Calu3 (cell line): ENCODE data around the gene SHC2. TPM values are rescaled to one million over a fixed set of nuclear protein-coding genes. Genes with fewer than 3 reads are reported as not detected.

ENCODE experiments used
- BruUV-seq: library from RNA; stranded (reverse); fragments of 400-500 nt; replicated peaks from 2 replicates; lab custom pipeline; 2021; lab: Mats Ljungman, UMichigan
- CTCF ChIA-PET: fragments of 300-600 bp; sonication (Branson Sonifier 250); formaldehyde crosslinking; loops from one replicate; lab custom pipeline; 2022; ENCODE audit warnings: antibody characterized with exemption; lab: Charles Lee
- DNase-seq: peaks from one replicate; pipeline ENCODE4 v3.0.0; 2022
- H3K27ac Mint-ChIP-seq: one replicate; pipeline ENCODE4 v1.8.0; 2022; ENCODE audit warnings: mixed read lengths; ENCODE audit not compliant: unreplicated experiment
- H3K27me3 Mint-ChIP-seq: one replicate; pipeline ENCODE4 v1.8.0; 2022; ENCODE audit warnings: mixed read lengths; ENCODE audit not compliant: unreplicated experiment
- H3K36me3 Mint-ChIP-seq: one replicate; pipeline ENCODE4 v1.8.0; 2022; ENCODE audit warnings: mild to moderate bottlenecking, moderate library complexity, mixed read lengths; ENCODE audit not compliant: insufficient read depth, unreplicated experiment
- H3K4me1 Mint-ChIP-seq: one replicate; pipeline ENCODE4 v1.8.0; 2022; ENCODE audit warnings: mild to moderate bottlenecking, low read depth, mixed read lengths; ENCODE audit not compliant: unreplicated experiment
- H3K4me3 Mint-ChIP-seq: one replicate; pipeline ENCODE4 v1.8.0; 2022; ENCODE audit warnings: mild to moderate bottlenecking, low read depth, moderate library complexity, mixed read lengths; ENCODE audit not compliant: unreplicated experiment
- H3K9me3 Mint-ChIP-seq: one replicate; pipeline ENCODE4 v1.8.0; 2022; ENCODE audit warnings: low read depth, mixed read lengths; ENCODE audit not compliant: unreplicated experiment
- CTCF ChIP-seq: fragments of 200-600 bp; IDR thresholded peaks from one replicate; pipeline ENCODE4 v1.8.0; 2022; ENCODE audit warnings: antibody characterized with exemption; ENCODE audit not compliant: unreplicated experiment
- intact Hi-C: fragments of 100-400 bp; cut with micrococcal nuclease; formaldehyde crosslinking; loops from one replicate; pipeline ENCODE4 v1.10.0; 2022; ENCODE audit not compliant: unreplicated experiment
- total RNA-seq: library from RNA; stranded (reverse); gene quantifications from 2 replicates; pipeline ENCODE4 v1.2.3, GENCODE V29; 2022

SHC2 gene
- total RNA-seq, 1 experiment from 2014 or later: 8.4 TPM

GRCh38 chr19:442085-442484, 18.7 kb downstream of the SHC2 start:
- Mint-ChIP-seq H3K4me1 (no peaks in the 10 kb centered on the region), H3K27ac (no peak overlapping the region), H3K36me3 (no peaks in the 10 kb centered on the region), H3K27me3 (no peaks in the 10 kb centered on the region), H3K4me3 (no peak overlapping the region), H3K9me3 (peaks cover 4% of the 10 kb centered on the region)
- BruUV-seq: no TSS peak
- intact Hi-C loops: no loop called here
- TF ChIP-seq CTCF: no peak
- CTCF ChIA-PET: no interaction called here
- DNase-seq: no peak

- DNase-seq: no peak
- intact Hi-C loops: no loop called here
- Mint-ChIP-seq H3K36me3 (no peaks in the 10 kb centered on the region), H3K27me3 (no peaks in the 10 kb centered on the region), H3K4me1 (no peaks in the 10 kb centered on the region), H3K4me3 (no peak overlapping the region), H3K9me3 (peaks cover 4% of the 10 kb centered on the region), H3K27ac (no peak overlapping the region)
- CTCF ChIA-PET: no interaction called here
- BruUV-seq: no TSS peak
- TF ChIP-seq CTCF: no peak
These were observed 19.5 kb downstream of the SHC2 start for GRCh38 chr19:441213-441836.

GRCh38 chr19:440391-441212, 20.2 kb downstream of the SHC2 start:
- BruUV-seq: no TSS peak
- DNase-seq: no peak
- TF ChIP-seq CTCF: no peak
- Mint-ChIP-seq H3K36me3 (no peaks in the 10 kb centered on the region), H3K27me3 (no peaks in the 10 kb centered on the region), H3K4me3 (no peak overlapping the region), H3K9me3 (peaks cover 4% of the 10 kb centered on the region), H3K27ac (no peak overlapping the region), H3K4me1 (no peaks in the 10 kb centered on the region)
- intact Hi-C loops: no loop called here
- CTCF ChIA-PET: no interaction called here

DNA sequence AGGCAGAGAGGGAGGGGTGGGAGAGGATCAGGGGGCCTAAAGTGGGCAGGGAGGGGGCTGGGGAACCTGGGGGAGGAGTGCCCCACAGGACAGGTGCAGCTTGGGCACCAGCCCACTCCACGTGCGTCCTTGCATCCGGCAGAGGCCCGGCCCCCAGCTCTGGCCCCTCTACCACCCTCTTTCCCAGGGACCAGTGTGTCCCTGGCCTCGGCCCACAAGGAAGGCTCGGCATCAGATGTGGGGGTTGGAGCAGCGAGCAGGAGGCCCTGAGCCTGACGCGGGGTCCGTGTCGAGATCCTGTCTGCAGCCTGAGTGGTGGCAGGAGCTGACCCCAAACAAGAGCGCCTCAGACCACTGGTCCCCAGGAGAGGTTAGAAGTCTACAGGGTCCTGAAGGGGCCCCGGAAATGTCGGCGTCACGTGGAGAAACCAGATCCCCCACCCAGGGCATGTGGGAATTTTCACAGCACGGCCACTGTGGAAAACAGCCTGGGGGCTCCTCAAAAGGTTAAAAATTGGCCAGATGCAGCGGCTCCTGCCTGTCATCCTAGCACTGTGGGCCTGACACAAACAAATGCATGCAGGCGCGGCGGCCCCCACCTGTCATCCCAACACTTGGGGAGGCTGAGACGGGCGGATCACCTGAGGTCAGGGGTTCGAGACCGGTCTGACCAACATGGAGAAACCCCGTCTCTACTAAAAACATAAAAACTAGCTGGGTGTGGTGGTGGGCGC, 21.5 kb downstream of the SHC2 start:
- Mint-ChIP-seq H3K4me3 (no peak overlapping the region), H3K27me3 (no peaks in the 10 kb centered on the region), H3K4me1 (no peaks in the 10 kb centered on the region), H3K9me3 (peaks cover 4% of the 10 kb centered on the region), H3K36me3 (peaks cover 3% of the 10 kb centered on the region), H3K27ac (no peak overlapping the region)
- intact Hi-C loops: no loop called here
- TF ChIP-seq CTCF: no peak
- no TSS peak for BruUV-seq
- no peak for DNase-seq
- CTCF ChIA-PET: interaction anchor here (0.7 kb wide), 1 partner anchor 138 kb away, joined by 4 read pairs; no protein-coding TSS in a partner anchor
